KBM-7 (cell line): ENCODE results near the gene SCN3B.

Source experiments
- DNase-seq: peaks from one replicate; pipeline ENCODE4 v3.0.0-alpha.2; 2015
- in situ Hi-C: fragments of 300-500 bp; cut with MboI; formaldehyde crosslinking; loops from 2 replicates; pipeline ENCODE4 v1.14.3; 2020; ENCODE audit warnings: low sequenced_read_pairs, low pct_unique_long_range_greater_than_20kb, mixed read lengths

SCN3B gene

GRCh38 chr11:123581651-123582399 is 72.6 kb downstream of the SCN3B start:
- DNase-seq = no peak
- in situ Hi-C loops = no loop called here

GRCh38 chr11:123580557-123581275 is 73.7 kb downstream of the SCN3B start:
- in situ Hi-C loops = no loop called here
- DNase-seq = peak; percentile 64

- in situ Hi-C loops = no loop called here
- no peak for DNase-seq
Measured at GRCh38 chr11:123580137-123580536, 74.3 kb downstream of the SCN3B start.

GRCh38 chr11:123579482-123579812 is 75.0 kb downstream of the SCN3B start:
- in situ Hi-C loops = no loop called here
- no peak for DNase-seq
